A549 treated with AZD2906 at 1 μM for 4 hours (cell line): ENCODE data around the gene GPRIN1. TPM values are rescaled to one million over a fixed set of nuclear protein-coding genes. Genes with fewer than 3 reads are reported as not detected.

Experiments
- total RNA-seq: library from RNA; stranded (reverse); fragments of 200-300 nt; extraction: Qiagen RNA extraction; gene quantifications from 5 replicates; pipeline ENCODE4 v1.2.3, GENCODE V29; 2022

Gene GPRIN1
- 8.2 to 9.6 TPM (median 9.2 TPM) in 5 replicates for total RNA-seq

DNA sequence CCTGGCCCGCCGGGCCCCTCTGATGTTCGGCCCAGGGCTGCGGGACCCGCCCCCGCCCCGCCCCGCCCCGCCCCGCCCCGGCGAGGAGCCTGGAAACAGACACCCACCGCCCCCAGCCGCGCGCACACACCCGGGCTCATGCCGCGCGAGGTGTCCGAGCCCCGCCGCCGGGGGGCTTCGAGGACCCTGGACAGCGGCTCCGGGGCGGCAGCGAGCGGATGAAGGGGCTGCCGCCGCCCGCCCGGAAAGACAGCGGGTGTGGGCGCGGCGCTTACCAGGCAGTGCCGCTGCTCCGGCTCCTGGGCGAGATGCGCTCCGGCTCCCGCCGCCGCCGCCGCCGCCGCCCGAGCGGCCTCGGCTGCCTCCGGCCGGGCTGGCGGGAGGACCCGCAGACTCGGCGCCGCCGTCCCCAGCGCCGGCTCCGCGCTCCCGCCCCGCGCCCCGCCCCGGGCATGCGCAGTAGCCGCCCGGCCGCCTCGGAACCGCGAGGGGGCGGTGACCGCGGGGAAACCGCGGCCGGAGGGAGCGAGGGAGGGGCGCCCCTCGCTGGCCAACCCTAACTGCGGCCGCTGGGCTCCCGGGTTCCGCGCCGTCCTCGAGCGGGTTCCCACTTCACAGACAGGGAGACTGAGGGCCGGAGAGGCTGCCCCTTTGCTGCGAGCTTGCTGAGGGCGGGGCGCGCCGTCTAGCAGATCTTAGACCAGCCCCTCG lies at the start of gene GPRIN1:
GPRIN1 (minus strand) TSS at position 433 of the 711 bp plus-strand sequence. CDS start 10,322 bp downstream, outside the sequence.

DNA sequence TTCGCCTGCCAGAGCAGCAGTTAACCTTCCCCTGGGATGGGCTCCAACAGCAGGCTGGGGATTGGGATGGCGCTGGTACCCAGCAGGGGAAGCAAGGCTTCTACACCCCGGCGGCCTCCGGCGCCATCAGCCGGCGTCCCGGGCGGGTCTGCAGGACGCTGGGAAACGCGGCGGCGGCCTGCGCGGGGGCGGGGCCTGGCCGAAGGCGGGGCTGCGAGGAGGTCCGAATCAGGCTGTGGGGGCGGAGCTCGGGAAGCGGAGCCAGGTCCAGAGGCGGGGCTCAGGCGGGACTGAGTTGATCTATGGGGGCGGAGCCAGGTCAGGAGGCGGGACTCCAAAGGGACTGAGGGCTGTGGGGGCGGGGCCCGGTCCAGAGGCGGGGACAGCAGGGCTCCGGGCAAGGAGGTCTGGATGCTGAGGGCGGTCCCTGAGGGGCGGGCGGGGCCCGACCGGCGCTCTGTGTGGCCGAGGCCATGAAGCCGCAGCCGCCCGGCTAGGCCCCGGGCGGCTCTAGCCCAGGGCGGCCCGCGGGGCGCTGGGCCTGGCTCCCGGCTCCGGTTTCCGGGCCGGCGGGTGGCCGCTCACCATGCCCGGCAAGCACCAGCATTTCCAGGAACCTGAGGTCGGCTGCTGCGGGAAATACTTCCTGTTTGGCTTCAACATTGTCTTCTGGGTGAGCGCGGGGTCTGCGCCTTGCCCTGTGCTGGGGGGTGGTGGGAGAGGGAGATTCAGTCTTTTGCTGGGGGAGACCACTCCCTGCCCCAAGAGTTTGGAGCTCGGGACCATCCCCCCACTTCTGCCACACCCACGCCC lies 37.3 kb upstream of the GPRIN1 start, which contains the start of gene TSPAN17:
TSPAN17 (plus strand) TSS at position 455 of the 813 bp plus-strand sequence; CDS start at position 587, 132 bp downstream.

GRCh38 chr5:176629853-176630680 lies 20.1 kb upstream of the GPRIN1 start, which contains the start of the genes EIF4E1B and SNCB:
TSS of gene EIF4E1B (plus strand) at chr5:176630675. CDS start at chr5:176642788, 12,113 bp downstream.
TSS of gene SNCB (minus strand) at chr5:176630534. CDS start at chr5:176629654, 880 bp downstream.

GRCh38 chr5:176548967-176549444 lies 61.0 kb downstream of the GPRIN1 start, which contains the start of gene CDHR2:
TSS of gene CDHR2 (plus strand) at chr5:176549342. CDS start at chr5:176565353, 16,011 bp downstream.

Other genes with a start within 250 kb of the GPRIN1 start
- gene KIAA1191, start 248.4 kb downstream of the GPRIN1 start, total RNA-seq, result 75.2 to 106 TPM (median 83.3 TPM) in 5 replicates
- 0.37 to 1.2 TPM (median 0.60 TPM) in 5 replicates for gene ARL10, start 244.7 kb downstream of the GPRIN1 start, total RNA-seq
- gene NOP16, start 221.6 kb downstream of the GPRIN1 start, total RNA-seq, result 119 to 141 TPM (median 127 TPM) in 5 replicates
- 258 to 286 TPM (median 259 TPM) in 5 replicates for gene HIGD2A, start 221.4 kb downstream of the GPRIN1 start, total RNA-seq
- gene CLTB, start 193.6 kb downstream of the GPRIN1 start, total RNA-seq, result 105 to 180 TPM (median 173 TPM) in 5 replicates
- gene FAF2, start 161.8 kb downstream of the GPRIN1 start, total RNA-seq, result 43.4 to 54.7 TPM (median 44.3 TPM) in 5 replicates
- 27.3 to 38.4 TPM (median 35.4 TPM) in 5 replicates for gene RNF44, start 72.8 kb downstream of the GPRIN1 start, total RNA-seq
- 0.06 to 0.29 TPM (median 0.15 TPM) in 5 replicates for gene CDHR2, start 60.8 kb downstream of the GPRIN1 start, total RNA-seq
- 0.84 to 1.4 TPM (median 1.3 TPM) in 5 replicates for gene SNCB, start 20.4 kb upstream of the GPRIN1 start, total RNA-seq
- gene EIF4E1B, start 20.5 kb upstream of the GPRIN1 start, total RNA-seq, result not detected in 5 replicates
- gene TSPAN17, start 37.3 kb upstream of the GPRIN1 start, total RNA-seq, result 61.7 to 65.9 TPM (median 63.1 TPM) in 5 replicates
- gene UNC5A, start 200.4 kb upstream of the GPRIN1 start, total RNA-seq, result 0.55 to 0.90 TPM (median 0.84 TPM) in 5 replicates